Hepatocyte (in vitro differentiated cells): ENCODE measurements around the gene HMGN4. TPM values are rescaled to one million over a fixed set of nuclear protein-coding genes. Genes with fewer than 3 reads are reported as not detected.

Experiments
- DNase-seq: peaks from one replicate; pipeline ENCODE4 v3.0.0-alpha.2; 2016; ENCODE audit warnings: low spot score
- H2AFZ ChIP-seq: fragments of 200-600 bp; sonication (generic); 2 replicates; pipeline ENCODE4 v1.6.0; 2016; ENCODE audit warnings: antibody characterized with exemption, mild to moderate bottlenecking
- H3K27ac ChIP-seq: fragments of 200-600 bp; sonication (generic); 2 replicates; pipeline ENCODE4 v1.5.1; 2016; ENCODE audit warnings: mild to moderate bottlenecking
- H3K27me3 ChIP-seq: fragments of 200-600 bp; sonication (generic); 2 replicates; pipeline ENCODE4 v1.6.1; 2016
- H3K36me3 ChIP-seq: fragments of 200-600 bp; sonication (generic); replicated peaks from 2 replicates; pipeline ENCODE4 v1.5.1; 2016; ENCODE audit warnings: low read depth; ENCODE audit not compliant: insufficient read depth
- H3K4me1 ChIP-seq: fragments of 200-600 bp; sonication (generic); 2 replicates; pipeline ENCODE4 v1.5.1; 2016; ENCODE audit warnings: mild to moderate bottlenecking, moderate library complexity; ENCODE audit not compliant: insufficient read depth
- H3K4me2 ChIP-seq: fragments of 200-600 bp; sonication (generic); 2 replicates; pipeline ENCODE4 v1.6.0; 2016
- H3K4me3 ChIP-seq: fragments of 200-600 bp; sonication (generic); 2 replicates; pipeline ENCODE4 v1.5.1; 2016; ENCODE audit warnings: mild to moderate bottlenecking
- H3K79me2 ChIP-seq: fragments of 200-600 bp; sonication (generic); 2 replicates; pipeline ENCODE4 v1.6.0; 2017; ENCODE audit warnings: mild to moderate bottlenecking
- H3K9me2 ChIP-seq: fragments of 200-600 bp; sonication (generic); replicated peaks from 2 replicates; pipeline ENCODE4 v1.6.0; 2017; ENCODE audit warnings: mild to moderate bottlenecking; ENCODE audit not compliant: insufficient read depth
- H3K9me3 ChIP-seq: fragments of 200-600 bp; sonication (generic); 2 replicates; pipeline ENCODE4 v1.5.1; 2016; ENCODE audit warnings: low read depth, mild to moderate bottlenecking
- H4K20me1 ChIP-seq: fragments of 200-600 bp; sonication (generic); 2 replicates; pipeline ENCODE4 v1.6.0; 2016; ENCODE audit warnings: mild to moderate bottlenecking; ENCODE audit not compliant: insufficient read depth, poor library complexity, severe bottlenecking
- EZH2 ChIP-seq: fragments of 200-600 bp; sonication (generic); IDR thresholded peaks from 2 replicates; pipeline ENCODE4 v1.6.1; 2016; ENCODE audit warnings: antibody characterized with exemption, mild to moderate bottlenecking, borderline replicate concordance
- EZH2phosphoT487 ChIP-seq: fragments of 200-600 bp; sonication (generic); IDR thresholded peaks from one replicate; pipeline ENCODE4 v1.6.1; 2018; ENCODE audit warnings: antibody characterized with exemption, mild to moderate bottlenecking, low read depth, moderate library complexity; ENCODE audit not compliant: unreplicated experiment, severe bottlenecking
- WGBS: methylation state at CpG from one replicate; pipeline ENCODE4 v1.1.6; 2016; ENCODE audit warnings: low lambda C conversion rate; ENCODE audit errors: missing lambda C conversion rate; 5-methylcytosine and 5-hydroxymethylcytosine counted together
- polyA plus RNA-seq: library from polyadenylated mRNA; unstranded; fragments of >200 nt; fragmentation: Nextera tagmentation; extraction: Ambion mirVana; gene quantifications from 2 replicates; pipeline ENCODE4 v1.2.1, GENCODE V29; 2016
- total RNA-seq: library from RNA; depleted of rRNA; stranded (reverse); fragments of >200 nt; gene quantifications from 2 replicates; pipeline ENCODE4 v1.2.3, GENCODE V29; 2014
- TF ChIP-seq, protein P1 (sequence below): fragments of 200-600 bp; sonication (generic); IDR thresholded peaks from 2 replicates; pipeline ENCODE4 v1.5.1; 2016; ENCODE audit warnings: antibody characterized with exemption, mild to moderate bottlenecking; ENCODE audit not compliant: poor library complexity

The HMGN4 gene
- total and polyA plus RNA-seq, 2 experiments from 2014 or later: 41.2 to 53.5 TPM

DNA sequence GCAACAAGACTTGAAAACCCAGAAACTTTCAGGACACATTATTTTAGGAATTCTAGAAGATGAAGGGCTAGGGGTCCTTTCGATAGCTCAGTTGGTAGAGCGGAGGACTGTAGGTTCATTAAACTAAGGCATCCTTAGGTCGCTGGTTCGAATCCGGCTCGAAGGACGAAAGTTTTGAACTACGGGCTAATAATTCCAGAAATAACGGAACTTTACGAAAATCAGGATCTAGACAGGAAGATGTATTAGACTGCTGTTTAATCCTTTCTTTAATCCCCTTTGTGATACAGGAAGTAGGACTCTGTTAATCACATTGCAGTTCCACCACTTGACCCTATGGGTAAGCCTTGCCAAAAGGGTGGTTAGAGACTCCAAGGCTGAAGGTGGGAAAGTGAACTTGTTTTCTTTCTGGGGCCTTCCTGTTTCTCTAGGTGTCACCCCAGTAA, 37.4 kb downstream of the HMGN4 start:
- H3K4me2 ChIP-seq: no peak overlapping the region

DNA sequence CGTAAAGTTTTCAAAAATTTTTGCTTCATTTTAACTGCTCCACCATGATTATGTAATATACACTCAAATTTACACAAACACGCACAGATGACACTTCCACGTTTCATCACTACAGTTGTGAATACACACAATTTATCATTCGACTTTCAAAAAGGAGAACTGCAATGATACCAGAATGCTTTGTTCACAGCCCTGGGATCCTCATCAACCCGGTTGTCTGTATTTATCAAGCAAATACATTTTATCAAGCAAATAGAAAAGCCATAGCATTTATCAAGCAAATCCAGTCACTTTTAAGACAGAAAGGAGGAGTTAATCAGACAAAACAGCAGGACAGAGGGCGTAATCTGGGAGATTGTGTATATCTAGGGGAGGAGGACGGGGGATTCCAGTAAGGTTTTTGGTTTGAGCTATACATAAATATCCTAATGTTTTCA, 38.3 kb downstream of the HMGN4 start:
- no peaks in the 10 kb centered on the region for H3K79me2 ChIP-seq
- no peak for DNase-seq
- 34% methylated on average over 7 of the region's 7 CpGs for WGBS
- H3K4me2 ChIP-seq: peak overlapping the region; percentile 74
- H3K9me2 ChIP-seq: no peaks in the 10 kb centered on the region
- H2AFZ ChIP-seq: no peak overlapping the region
- no peaks in the 10 kb centered on the region for H3K4me1 ChIP-seq
- H3K27ac ChIP-seq: no peak overlapping the region
- H3K36me3 ChIP-seq: no peaks in the 10 kb centered on the region
- H4K20me1 ChIP-seq: no peaks in the 10 kb centered on the region
- no peaks in the 10 kb centered on the region for H3K9me3 ChIP-seq
- no peak overlapping the region for H3K4me3 ChIP-seq
- TF ChIP-seq EZH2phosphoT487 (no peak), EZH2 (no peak)
- TF ChIP-seq, protein P1, sequence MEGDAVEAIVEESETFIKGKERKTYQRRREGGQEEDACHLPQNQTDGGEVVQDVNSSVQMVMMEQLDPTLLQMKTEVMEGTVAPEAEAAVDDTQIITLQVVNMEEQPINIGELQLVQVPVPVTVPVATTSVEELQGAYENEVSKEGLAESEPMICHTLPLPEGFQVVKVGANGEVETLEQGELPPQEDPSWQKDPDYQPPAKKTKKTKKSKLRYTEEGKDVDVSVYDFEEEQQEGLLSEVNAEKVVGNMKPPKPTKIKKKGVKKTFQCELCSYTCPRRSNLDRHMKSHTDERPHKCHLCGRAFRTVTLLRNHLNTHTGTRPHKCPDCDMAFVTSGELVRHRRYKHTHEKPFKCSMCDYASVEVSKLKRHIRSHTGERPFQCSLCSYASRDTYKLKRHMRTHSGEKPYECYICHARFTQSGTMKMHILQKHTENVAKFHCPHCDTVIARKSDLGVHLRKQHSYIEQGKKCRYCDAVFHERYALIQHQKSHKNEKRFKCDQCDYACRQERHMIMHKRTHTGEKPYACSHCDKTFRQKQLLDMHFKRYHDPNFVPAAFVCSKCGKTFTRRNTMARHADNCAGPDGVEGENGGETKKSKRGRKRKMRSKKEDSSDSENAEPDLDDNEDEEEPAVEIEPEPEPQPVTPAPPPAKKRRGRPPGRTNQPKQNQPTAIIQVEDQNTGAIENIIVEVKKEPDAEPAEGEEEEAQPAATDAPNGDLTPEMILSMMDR: no peak
- H3K27me3 ChIP-seq: no peaks in the 10 kb centered on the region

More for the DNA sequence above, 37.4 kb downstream of the HMGN4 start:
- Histone ChIP-seq H3K27ac (no peak overlapping the region), H3K9me3 (no peaks in the 10 kb centered on the region), H4K20me1 (no peaks in the 10 kb centered on the region), H3K79me2 (no peaks in the 10 kb centered on the region), H3K4me3 (no peak overlapping the region), H2AFZ (no peak overlapping the region), H3K36me3 (no peaks in the 10 kb centered on the region), H3K27me3 (no peaks in the 10 kb centered on the region), H3K9me2 (no peaks in the 10 kb centered on the region), H3K4me1 (no peaks in the 10 kb centered on the region)
- TF ChIP-seq EZH2phosphoT487 (no peak), EZH2 (no peak)
- TF ChIP-seq, protein P1: no peak
- DNase-seq: no peak
- WGBS: 48% methylated on average over 10 of the region's 10 CpGs

GRCh38 chr6:26576929-26577719, 39.0 kb downstream of the HMGN4 start:
- DNase-seq: peak; percentile 69
- WGBS: 1% methylated on average over 31 of the region's 31 CpGs
- Histone ChIP-seq H4K20me1 (no peaks in the 10 kb centered on the region), H3K9me3 (no peaks in the 10 kb centered on the region), H3K27ac (no peak overlapping the region), H3K4me3 (peak overlapping the region; percentile 18), H2AFZ (peak overlapping the region; percentile 29), H3K27me3 (peaks cover 5% of the 10 kb centered on the region), H3K4me2 (peak overlapping the region; percentile 74), H3K36me3 (no peaks in the 10 kb centered on the region), H3K9me2 (no peaks in the 10 kb centered on the region), H3K79me2 (no peaks in the 10 kb centered on the region), H3K4me1 (no peaks in the 10 kb centered on the region)
- no peak for TF ChIP-seq EZH2
- no peak for TF ChIP-seq EZH2phosphoT487
- TF ChIP-seq, protein P1: no peak
